GM12891 (cell line): ENCODE measurements around the gene RASGRF2.

ENCODE experiments used
- PAX5 ChIP-seq: IDR thresholded peaks from 2 replicates; pipeline ENCODE4 v1.6.1; 2011; ENCODE audit warnings: low read length, moderate library complexity, mild to moderate bottlenecking; ENCODE audit not compliant: insufficient read depth, severe bottlenecking
- POLR2A ChIP-seq: IDR thresholded peaks from 2 replicates; pipeline ENCODE4 v1.6.1; 2011; ENCODE audit warnings: low read depth, low read length, control low read depth
- POLR2AphosphoS5 ChIP-seq: IDR thresholded peaks from 2 replicates; pipeline ENCODE4 v1.6.1; 2011; ENCODE audit warnings: low read depth, low read length, control low read depth
- POU2F2 ChIP-seq: IDR thresholded peaks from 2 replicates; pipeline ENCODE4 v1.6.1; 2011; ENCODE audit warnings: low read depth, mild to moderate bottlenecking, control low read depth, low read length, moderate library complexity
- SPI1 ChIP-seq: IDR thresholded peaks from 2 replicates; pipeline ENCODE4 v1.6.1; 2011; ENCODE audit warnings: low read depth, low read length, control low read depth
- TAF1 ChIP-seq: IDR thresholded peaks from 2 replicates; pipeline ENCODE4 v1.6.1; 2011; ENCODE audit warnings: low read depth, low read length, control low read depth

DNA sequence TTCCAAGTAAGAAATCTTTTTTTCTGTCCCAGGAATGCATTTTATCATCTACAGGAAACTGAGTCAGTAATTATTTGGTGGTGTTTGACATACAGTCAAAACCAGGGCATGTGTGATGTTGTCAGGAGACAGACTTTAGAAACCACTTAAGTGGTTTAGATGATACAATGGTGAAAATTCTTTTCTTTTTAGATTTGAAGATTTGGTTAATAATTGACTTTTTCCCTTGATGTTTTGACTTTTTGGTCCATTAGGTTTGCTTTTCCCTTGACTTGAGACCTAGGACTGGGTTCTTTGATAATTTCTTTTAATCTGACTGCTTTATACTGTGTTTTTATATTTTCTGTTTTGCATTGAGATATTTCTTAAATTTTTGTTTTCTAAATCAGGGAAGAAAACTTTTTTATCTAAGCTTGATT lies 85.2 kb downstream of the RASGRF2 start:
- no peak for TF ChIP-seq TAF1
- no peak for TF ChIP-seq POU2F2
- no peak for TF ChIP-seq POLR2AphosphoS5
- no peak for TF ChIP-seq POLR2A
- no peak for TF ChIP-seq PAX5
- TF ChIP-seq SPI1: no peak
